ENCODE data around the gene TSR1.
A peak's percentile ranks its signal among the peaks of the same experiment; 100 is the strongest.

Gene TSR1

DNA sequence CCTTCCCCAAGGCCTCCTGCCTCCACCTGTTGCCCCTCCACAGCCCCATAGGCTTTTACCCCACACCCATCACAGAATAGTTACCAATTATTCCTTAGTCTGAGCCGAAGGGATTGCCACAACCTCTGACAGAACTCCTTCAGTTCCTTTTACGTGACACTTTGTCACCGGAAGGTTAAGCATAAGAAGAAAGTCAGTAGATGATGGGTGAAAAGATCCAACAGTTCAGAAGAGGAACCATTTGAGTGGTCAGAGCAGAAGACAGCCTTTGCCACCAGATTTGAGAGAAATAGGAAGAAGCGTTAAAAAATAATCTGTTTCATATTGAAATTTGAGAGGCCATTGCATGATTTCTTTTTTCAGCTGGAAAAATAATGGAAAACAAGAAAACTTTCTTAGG is 31.3 kb downstream of the TSR1 start:
- no peak overlapping the region for H3K4me3 ChIP-seq (ENCODE audit: extremely low read depth, insufficient read depth, low read length, poor library complexity, severe bottlenecking)
- peaks cover 25% of the 10 kb centered on the region for H3K36me3 ChIP-seq (ENCODE audit: control insufficient read depth, insufficient read depth, low read length)
- no peaks in the 10 kb centered on the region for H3K9me3 ChIP-seq (ENCODE audit: control insufficient read depth, low read length)
- no peak overlapping the region for H3K27ac ChIP-seq (ENCODE audit: low read depth, low read length, severe bottlenecking)
- H3K4me1 ChIP-seq (ENCODE audit: control insufficient read depth, insufficient read depth, low read length, poor library complexity, severe bottlenecking): peaks cover 4% of the 10 kb centered on the region
- WGBS, 2 experiments (ENCODE audit: insufficient coverage in 2 of 2): 97 to 100% methylated on average over 3 to 4 of the region's 4 CpGs

DNA sequence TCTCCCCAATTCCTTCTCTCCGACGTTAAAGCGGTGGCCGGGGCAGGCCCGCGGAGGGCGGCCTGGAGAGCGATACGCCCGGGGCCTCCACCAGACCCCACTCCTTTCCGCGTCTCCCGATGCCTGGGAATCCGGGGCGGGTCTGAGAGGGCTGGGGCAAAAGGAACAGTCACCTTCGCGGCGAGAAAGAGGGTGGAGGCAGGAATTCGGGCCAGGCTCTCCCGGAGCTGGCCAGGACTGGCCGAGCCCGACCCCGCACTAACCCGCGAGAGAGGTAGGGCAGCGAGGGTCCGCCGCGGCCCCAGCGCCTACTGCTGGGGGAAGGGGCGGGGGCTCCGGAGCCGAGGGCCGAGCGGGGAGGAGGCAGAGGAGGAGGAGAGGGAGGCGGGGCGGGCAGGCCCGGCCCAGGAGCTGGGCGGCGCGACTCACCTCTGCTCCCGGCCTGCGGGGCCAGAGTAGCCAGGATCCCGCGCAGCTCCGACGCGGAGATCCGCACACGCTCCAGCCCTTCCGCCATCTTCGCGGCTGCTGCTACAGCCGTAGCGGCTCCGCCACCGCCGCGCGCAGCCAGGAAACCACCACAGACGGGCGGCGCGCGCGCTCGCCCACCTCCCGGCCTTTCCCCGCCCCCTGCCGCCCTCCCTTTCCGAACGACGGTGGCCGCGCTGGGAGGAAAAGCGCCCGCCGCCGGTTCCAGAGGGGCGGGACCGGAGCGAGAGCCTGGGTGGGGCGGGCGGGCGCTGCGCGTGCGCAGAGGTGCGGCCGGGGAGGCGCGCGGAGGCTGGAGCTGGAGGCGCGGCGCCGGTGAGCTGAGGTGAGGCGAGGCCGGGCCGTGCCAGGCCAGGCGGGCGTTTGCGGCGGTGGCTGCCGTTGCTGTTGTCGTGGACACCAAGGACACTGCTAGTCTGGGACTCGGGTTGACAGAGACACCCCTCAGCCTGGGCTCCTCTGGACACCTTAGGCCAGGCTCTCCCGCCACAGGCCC is 32.8 kb downstream of the TSR1 start, which contains the start of the genes SMG6 and SRR:
Gene SMG6, minus strand, starts transcription at position 582 of the 985 bp plus-strand sequence. Its CDS starts 65 bp downstream, at position 517.
Gene SRR, plus strand, starts transcription at position 747 of the 985 bp plus-strand sequence. CDS start 11,611 bp downstream, outside the sequence.
- peaks cover 35% of the 10 kb centered on the region for H3K36me3 ChIP-seq (ENCODE audit: control insufficient read depth, insufficient read depth, low read length)

DNA sequence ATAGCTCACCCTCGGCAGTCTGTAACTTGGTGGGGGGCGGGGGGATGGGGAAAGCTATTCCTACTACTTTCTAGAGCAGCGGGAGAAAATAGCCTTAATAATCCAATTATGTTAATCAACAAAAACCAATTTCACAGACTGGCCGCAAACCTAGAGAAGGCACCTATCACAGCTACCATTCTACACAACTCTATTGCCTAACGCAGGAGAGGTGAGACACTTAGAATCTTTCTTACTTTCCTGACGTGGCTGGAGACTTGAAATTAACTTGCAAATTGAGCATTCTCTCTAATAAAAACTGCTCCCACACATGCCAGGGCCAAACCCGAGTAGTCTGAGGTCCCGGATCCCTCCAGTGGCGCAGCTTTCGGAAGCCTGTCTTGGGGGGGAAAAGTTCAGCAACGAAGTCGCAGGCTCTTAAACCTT is 33.5 kb downstream of the TSR1 start:
- Histone ChIP-seq H3K4me1 (ENCODE audit: control insufficient read depth, insufficient read depth, low read length, poor library complexity, severe bottlenecking) (peaks cover 4% of the 10 kb centered on the region), H3K4me3 (ENCODE audit: extremely low read depth, insufficient read depth, low read length, poor library complexity, severe bottlenecking) (peak overlapping the region; percentile 94), H3K27ac (ENCODE audit: low read depth, low read length, severe bottlenecking) (peak overlapping the region; percentile 93), H3K36me3 (ENCODE audit: control insufficient read depth, insufficient read depth, low read length) (peaks cover 39% of the 10 kb centered on the region), H3K9me3 (ENCODE audit: control insufficient read depth, low read length) (no peaks in the 10 kb centered on the region)
- WGBS, 2 experiments (ENCODE audit: insufficient coverage in 2 of 2): 0% methylated on average over 7 to 10 of the region's 12 CpGs

More for the DNA sequence above, 32.8 kb downstream of the TSR1 start, which contains the start of the genes SMG6 and SRR:
- WGBS, 2 experiments (ENCODE audit: insufficient coverage in 2 of 2): 0 to 1% methylated on average over 70 to 74 of the region's 108 CpGs
- no peaks in the 10 kb centered on the region for H3K9me3 ChIP-seq (ENCODE audit: control insufficient read depth, low read length)
- H3K4me3 ChIP-seq (ENCODE audit: extremely low read depth, insufficient read depth, low read length, poor library complexity, severe bottlenecking): peak within 1 kb of the TSS; percentile 94
- peak within 1 kb of the TSS; percentile 93 for H3K27ac ChIP-seq (ENCODE audit: low read depth, low read length, severe bottlenecking)
- H3K4me1 ChIP-seq (ENCODE audit: control insufficient read depth, insufficient read depth, low read length, poor library complexity, severe bottlenecking): peaks cover 4% of the 10 kb centered on the region

DNA sequence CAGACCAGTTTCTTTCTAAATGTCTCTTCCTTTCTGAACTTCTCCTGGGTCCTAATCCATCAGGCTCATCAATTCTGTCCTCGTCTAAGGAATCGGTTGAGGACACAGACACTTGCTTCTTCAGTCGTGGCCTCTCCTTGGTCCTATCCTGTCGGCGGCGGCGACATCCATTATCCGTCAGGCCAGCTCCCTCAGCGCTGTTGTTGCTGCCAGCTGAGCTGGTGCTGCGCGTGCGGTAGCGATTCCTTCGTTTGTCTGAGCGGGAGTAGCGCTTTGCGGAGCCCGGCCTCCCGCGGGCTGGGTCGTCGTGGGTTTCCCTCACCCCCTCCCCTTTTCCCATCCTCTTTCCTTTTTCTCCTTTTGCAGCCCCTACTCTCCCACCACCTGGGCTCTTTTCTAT is 36.5 kb downstream of the TSR1 start:
- H3K27ac ChIP-seq (ENCODE audit: low read depth, low read length, severe bottlenecking): no peak overlapping the region

DNA sequence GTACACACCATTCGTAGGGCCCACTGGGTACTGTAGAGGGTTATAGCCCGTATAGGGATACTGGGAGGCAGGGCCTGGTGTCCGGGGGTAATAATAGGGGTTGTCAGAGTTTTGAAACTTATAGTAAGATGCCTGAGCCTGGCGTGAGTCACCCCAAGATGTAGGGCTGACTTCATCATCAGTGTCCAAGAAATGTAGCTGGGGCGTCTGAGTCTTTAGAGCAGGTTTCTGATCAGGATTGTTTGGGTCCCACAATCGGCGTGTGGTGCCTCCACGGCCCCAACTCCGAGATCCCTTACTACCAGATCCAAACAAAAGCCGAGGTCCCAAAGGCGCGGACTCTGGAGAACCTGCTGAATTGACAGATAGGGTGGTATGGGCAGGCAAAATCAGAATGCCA is 37.1 kb downstream of the TSR1 start:
- Histone ChIP-seq H3K27ac (ENCODE audit: low read depth, low read length, severe bottlenecking) (no peak overlapping the region), H3K36me3 (ENCODE audit: control insufficient read depth, insufficient read depth, low read length) (peaks cover 73% of the 10 kb centered on the region), H3K4me3 (ENCODE audit: extremely low read depth, insufficient read depth, low read length, poor library complexity, severe bottlenecking) (no peak overlapping the region)

More for the DNA sequence above, 36.5 kb downstream of the TSR1 start:
- H3K4me3 ChIP-seq (ENCODE audit: extremely low read depth, insufficient read depth, low read length, poor library complexity, severe bottlenecking): no peak overlapping the region
- peaks cover 7% of the 10 kb centered on the region for H3K4me1 ChIP-seq (ENCODE audit: control insufficient read depth, insufficient read depth, low read length, poor library complexity, severe bottlenecking)
- no peaks in the 10 kb centered on the region for H3K9me3 ChIP-seq (ENCODE audit: control insufficient read depth, low read length)
- H3K36me3 ChIP-seq (ENCODE audit: control insufficient read depth, insufficient read depth, low read length): peaks cover 69% of the 10 kb centered on the region
- WGBS, 2 experiments (ENCODE audit: insufficient coverage in 2 of 2): 95 to 97% methylated on average over 12 to 22 of the region's 22 CpGs

DNA sequence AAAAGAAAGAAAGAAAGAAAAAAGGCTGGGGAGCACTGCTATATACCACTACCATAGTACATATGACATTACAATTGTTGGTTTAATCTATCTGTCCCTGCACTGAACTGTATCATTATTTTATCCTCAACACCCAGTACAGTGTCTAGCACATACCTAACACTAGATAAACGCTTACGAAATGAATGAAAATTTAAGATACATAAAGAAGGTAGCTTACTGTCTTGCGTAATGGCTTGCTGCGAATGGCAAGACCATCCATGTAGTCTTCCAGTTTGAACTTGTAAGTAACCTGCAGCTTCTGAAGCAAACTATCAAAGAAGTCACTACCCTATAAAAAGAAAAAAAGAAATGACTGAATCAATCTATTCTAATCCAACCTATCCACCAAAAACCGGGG is 39.2 kb downstream of the TSR1 start:
- 95 to 100% methylated on average over 1 to 4 of the region's 5 CpGs for WGBS, 2 experiments (ENCODE audit: insufficient coverage in 2 of 2)
- no peak overlapping the region for H3K27ac ChIP-seq (ENCODE audit: low read depth, low read length, severe bottlenecking)
- H3K36me3 ChIP-seq (ENCODE audit: control insufficient read depth, insufficient read depth, low read length): peaks cover 92% of the 10 kb centered on the region
- H3K4me3 ChIP-seq (ENCODE audit: extremely low read depth, insufficient read depth, low read length, poor library complexity, severe bottlenecking): no peak overlapping the region
- no peaks in the 10 kb centered on the region for H3K9me3 ChIP-seq (ENCODE audit: control insufficient read depth, low read length)
- peaks cover 13% of the 10 kb centered on the region for H3K4me1 ChIP-seq (ENCODE audit: control insufficient read depth, insufficient read depth, low read length, poor library complexity, severe bottlenecking)

More for the DNA sequence above, 37.1 kb downstream of the TSR1 start:
- 96 to 98% methylated on average over 11 to 12 of the region's 12 CpGs for WGBS, 2 experiments (ENCODE audit: insufficient coverage in 2 of 2)
- H3K4me1 ChIP-seq (ENCODE audit: control insufficient read depth, insufficient read depth, low read length, poor library complexity, severe bottlenecking): peaks cover 7% of the 10 kb centered on the region
- H3K9me3 ChIP-seq (ENCODE audit: control insufficient read depth, low read length): no peaks in the 10 kb centered on the region

DNA sequence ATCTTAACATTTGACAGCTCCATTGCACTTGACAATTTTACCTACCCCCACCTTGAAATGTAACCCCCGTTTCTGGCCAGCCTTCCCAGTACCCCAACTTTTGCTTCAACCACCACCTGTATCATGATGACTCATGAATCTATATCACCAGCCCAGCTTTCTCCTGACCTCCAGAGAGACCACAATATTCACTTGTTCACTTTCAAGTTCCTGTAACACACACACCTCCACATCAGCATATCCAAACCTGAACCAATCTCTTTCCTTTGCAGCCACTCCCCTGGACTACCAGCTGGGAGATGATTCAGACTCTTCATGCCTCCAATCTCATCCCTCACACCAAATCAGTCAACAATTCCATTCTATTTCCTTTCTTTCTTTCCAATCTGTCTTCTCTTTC is 40.7 kb downstream of the TSR1 start:
- H3K9me3 ChIP-seq (ENCODE audit: control insufficient read depth, low read length): no peaks in the 10 kb centered on the region
- no peak overlapping the region for H3K4me3 ChIP-seq (ENCODE audit: extremely low read depth, insufficient read depth, low read length, poor library complexity, severe bottlenecking)
- peaks cover 15% of the 10 kb centered on the region for H3K4me1 ChIP-seq (ENCODE audit: control insufficient read depth, insufficient read depth, low read length, poor library complexity, severe bottlenecking)
- H3K27ac ChIP-seq (ENCODE audit: low read depth, low read length, severe bottlenecking): no peak overlapping the region
- H3K36me3 ChIP-seq (ENCODE audit: control insufficient read depth, insufficient read depth, low read length): peaks cover 93% of the 10 kb centered on the region
- 100% methylated on average over 1 of the region's 1 CpG for WGBS, 2 experiments (ENCODE audit: insufficient coverage in 2 of 2)

DNA sequence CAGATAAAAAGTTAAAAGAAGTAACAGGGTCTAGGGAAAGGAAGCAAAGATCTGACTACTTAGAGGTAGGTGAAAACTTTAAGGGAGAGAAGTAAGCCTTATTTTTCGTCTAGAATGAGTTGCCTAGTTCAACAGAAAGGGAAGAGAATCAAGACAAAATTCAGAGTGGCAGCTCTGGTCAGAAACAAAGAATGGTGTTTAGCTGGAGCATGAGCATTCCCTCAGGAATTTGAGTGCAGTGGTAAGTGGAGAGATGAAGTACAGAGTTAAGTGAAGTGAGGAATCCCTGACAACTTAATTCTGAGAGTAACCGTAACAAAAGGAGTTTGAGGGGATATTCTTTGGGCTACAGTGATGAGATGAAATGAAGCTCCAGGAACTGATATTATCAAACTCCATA is 44.2 kb downstream of the TSR1 start:
- WGBS, 2 experiments (ENCODE audit: insufficient coverage in 2 of 2): 86% methylated on average over 2 of the region's 2 CpGs
- Histone ChIP-seq H3K4me1 (ENCODE audit: control insufficient read depth, insufficient read depth, low read length, poor library complexity, severe bottlenecking) (peaks cover 15% of the 10 kb centered on the region), H3K4me3 (ENCODE audit: extremely low read depth, insufficient read depth, low read length, poor library complexity, severe bottlenecking) (no peak overlapping the region), H3K27ac (ENCODE audit: low read depth, low read length, severe bottlenecking) (peak overlapping the region; percentile 78), H3K36me3 (ENCODE audit: control insufficient read depth, insufficient read depth, low read length) (peaks cover 93% of the 10 kb centered on the region), H3K9me3 (ENCODE audit: control insufficient read depth, low read length) (no peaks in the 10 kb centered on the region)

DNA sequence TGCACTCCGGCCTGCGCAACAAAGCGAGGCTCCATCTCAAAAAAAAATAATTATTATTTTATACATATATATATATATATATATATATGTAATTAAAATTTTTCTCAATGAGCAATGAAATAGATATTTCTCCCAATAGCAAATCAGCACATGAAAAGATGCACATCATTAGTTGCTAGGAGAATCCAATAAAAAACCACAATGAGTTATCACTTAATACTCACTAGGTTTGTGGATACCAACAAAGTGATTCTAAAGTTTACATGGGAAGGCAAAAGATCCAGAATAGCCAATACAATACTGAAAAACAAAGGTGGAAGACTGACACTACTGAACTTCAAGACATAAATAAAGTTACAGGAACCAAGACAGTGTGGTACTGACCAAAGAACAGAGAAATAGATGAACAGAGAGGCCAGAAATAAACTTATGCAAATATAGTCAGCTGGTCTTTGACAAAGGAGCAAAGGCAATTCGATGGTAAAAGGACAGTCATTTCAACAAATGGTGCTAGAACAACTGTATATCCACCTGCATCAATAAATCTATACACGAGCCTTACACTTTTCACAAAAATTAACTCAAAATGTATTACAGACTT is 46.3 kb downstream of the TSR1 start:
- H3K36me3 ChIP-seq (ENCODE audit: control insufficient read depth, insufficient read depth, low read length): peaks cover 93% of the 10 kb centered on the region
- 94 to 100% methylated on average over 2 of the region's 5 CpGs for WGBS, 2 experiments (ENCODE audit: insufficient coverage in 2 of 2)

DNA sequence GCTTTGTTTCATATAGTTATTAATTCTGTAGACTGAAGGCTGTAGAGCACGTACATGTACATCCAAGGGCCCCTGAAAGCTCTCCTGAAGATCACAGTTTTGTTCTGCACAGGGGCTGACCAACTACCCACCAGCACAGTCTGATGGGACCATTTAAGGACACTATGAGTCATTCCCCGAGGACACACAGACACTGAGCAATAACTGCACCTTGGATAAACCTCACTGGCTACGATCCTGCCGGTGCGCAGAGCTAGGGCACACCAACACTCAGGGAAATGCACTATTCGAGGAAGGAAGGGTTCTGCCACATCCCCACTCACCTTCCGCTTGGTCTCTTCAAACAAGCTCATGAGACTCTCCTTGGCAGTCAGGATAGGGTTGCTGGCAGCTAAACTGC is 53.0 kb downstream of the TSR1 start:
- WGBS, 2 experiments (ENCODE audit: insufficient coverage in 2 of 2): 96 to 98% methylated on average over 5 to 7 of the region's 7 CpGs
- peaks cover 91% of the 10 kb centered on the region for H3K36me3 ChIP-seq (ENCODE audit: control insufficient read depth, insufficient read depth, low read length)

More for the DNA sequence above, 46.3 kb downstream of the TSR1 start:
- Histone ChIP-seq H3K4me3 (ENCODE audit: extremely low read depth, insufficient read depth, low read length, poor library complexity, severe bottlenecking) (no peak overlapping the region), H3K27ac (ENCODE audit: low read depth, low read length, severe bottlenecking) (no peak overlapping the region), H3K9me3 (ENCODE audit: control insufficient read depth, low read length) (no peaks in the 10 kb centered on the region), H3K4me1 (ENCODE audit: control insufficient read depth, insufficient read depth, low read length, poor library complexity, severe bottlenecking) (peaks cover 12% of the 10 kb centered on the region)

More for the DNA sequence above, 53.0 kb downstream of the TSR1 start:
- Histone ChIP-seq H3K4me1 (ENCODE audit: control insufficient read depth, insufficient read depth, low read length, poor library complexity, severe bottlenecking) (peaks cover 10% of the 10 kb centered on the region), H3K27ac (ENCODE audit: low read depth, low read length, severe bottlenecking) (no peak overlapping the region), H3K4me3 (ENCODE audit: extremely low read depth, insufficient read depth, low read length, poor library complexity, severe bottlenecking) (no peak overlapping the region), H3K9me3 (ENCODE audit: control insufficient read depth, low read length) (no peaks in the 10 kb centered on the region)

All from mesodermal cell (in vitro differentiated cells).